SK-N-SH (cell line): ENCODE data around the gene PADI4.

ENCODE experiments used
- CHD2 ChIP-seq: fragments of 150-350 bp; IDR thresholded peaks from 2 replicates; pipeline ENCODE4 v1.6.1; 2018; ENCODE audit warnings: low read length; ENCODE audit not compliant: partially characterized antibody
- CTCF ChIP-seq: fragments of 200-600 bp; sonication (generic); IDR thresholded peaks from 2 replicates; pipeline ENCODE4 v1.6.1; 2017; ENCODE audit warnings: antibody characterized with exemption, mild to moderate bottlenecking, moderate library complexity
- ELF1 ChIP-seq: IDR thresholded peaks from 2 replicates; pipeline ENCODE4 v1.4.0; 2012
- EP300 ChIP-seq, 2 experiments: IDR thresholded peaks; 2 replicates each; pipeline versions ENCODE4 v1.4.0 to v1.6.1; 2012; ENCODE audit warnings: borderline replicate concordance in 1 of 2, low read depth in 1 of 2, low read length in 1 of 2
- FOXJ3 ChIP-seq: sonication (generic); formaldehyde crosslinking; IDR thresholded peaks from 2 replicates; pipeline ENCODE4 v1.5.1; 2020; ENCODE audit warnings: mild to moderate bottlenecking, missing genetic modification reagents
- MAX ChIP-seq: IDR thresholded peaks from 2 replicates; pipeline ENCODE4 v1.4.0; 2012; ENCODE audit warnings: low read depth
- NFIC ChIP-seq: IDR thresholded peaks from 2 replicates; pipeline ENCODE4 v1.4.0; 2012; ENCODE audit warnings: borderline replicate concordance
- RCOR1 ChIP-seq: fragments of 150-350 bp; IDR thresholded peaks from 2 replicates; pipeline ENCODE4 v1.6.1; 2017; ENCODE audit warnings: antibody characterized with exemption, low read length
- REST ChIP-seq: IDR thresholded peaks from 2 replicates; pipeline ENCODE4 v1.6.1; 2012; ENCODE audit warnings: mild to moderate bottlenecking, low read depth, low read length, moderate library complexity
- RFX5 ChIP-seq: IDR thresholded peaks from 2 replicates; pipeline ENCODE4 v1.6.1; 2012; ENCODE audit warnings: mild to moderate bottlenecking, improper control_type of control experiment, low read length
- SMC3 ChIP-seq: IDR thresholded peaks from 2 replicates; pipeline ENCODE4 v1.6.1; 2012; ENCODE audit warnings: low read depth, low read length, improper control_type of control experiment
- TEAD4 ChIP-seq: IDR thresholded peaks from 2 replicates; pipeline ENCODE4 v1.4.0; 2012; ENCODE audit warnings: mild to moderate bottlenecking, borderline replicate concordance; ENCODE audit not compliant: insufficient read depth
- USF2 ChIP-seq: fragments of 150-350 bp; IDR thresholded peaks from 2 replicates; pipeline ENCODE4 v1.6.1; 2017; ENCODE audit warnings: antibody characterized with exemption, low read length, low read depth, borderline replicate concordance
- YY1 ChIP-seq: IDR thresholded peaks from 2 replicates; pipeline ENCODE4 v1.4.0; 2012; ENCODE audit warnings: low read depth, mild to moderate bottlenecking

GRCh38 chr1:17359031-17359430, 51.0 kb downstream of the PADI4 start:
- TF ChIP-seq RFX5 = no peak
- no peak for TF ChIP-seq REST
- TF ChIP-seq MAX = no peak
- TF ChIP-seq CHD2 = no peak
- no peak for TF ChIP-seq TEAD4
- no peak for TF ChIP-seq CTCF
- TF ChIP-seq YY1 = no peak
- TF ChIP-seq NFIC = no peak
- TF ChIP-seq ELF1 = no peak
- no peak for TF ChIP-seq EP300 (IDR thresholded peaks at IDR 0.05; ENCODE audit: borderline replicate concordance in 1 of 2, low read depth in 1 of 2, low read length in 1 of 2)
- no peak for TF ChIP-seq USF2
- no peak for TF ChIP-seq SMC3
- no peak for TF ChIP-seq FOXJ3 (CRISPR knock-in tag)
- TF ChIP-seq RCOR1 = no peak
